ENCODE measurements around the gene USP43.

- TF ChIP-seq CTCF (IDR thresholded peaks at IDR 0.05) (no peak), EZH2 (IDR thresholded peaks at IDR 0.05) (no peak)
Measured at GRCh38 chr17:9728005-9728404, 82.7 kb downstream of the USP43 start.

Measured in neural progenitor cell (in vitro differentiated cells).